ENCODE measurements around the gene TTC39B. TPM values are rescaled to one million over a fixed set of nuclear protein-coding genes. Genes with fewer than 3 reads are reported as not detected.

Gene TTC39B
- total RNA-seq, 1 donor from 2014 or later: 30.6 TPM

- no peak overlapping the region for H3K27ac Mint-ChIP-seq (ENCODE audit: unreplicated experiment)
- no peak for TF ChIP-seq CTCF (IDR thresholded peaks at IDR 0.05)
- DNase-seq (ENCODE audit: low spot score): no peak
- H3K27me3 Mint-ChIP-seq (ENCODE audit: low read depth): no peaks in the 10 kb centered on the region
- peaks cover 13% of the 10 kb centered on the region for H3K36me3 Mint-ChIP-seq (ENCODE audit: low read depth)
- peaks cover 17% of the 10 kb centered on the region for H3K4me1 Mint-ChIP-seq (ENCODE audit: low read depth)
- H3K4me3 Mint-ChIP-seq (ENCODE audit: unreplicated experiment): no peak overlapping the region
- H3K9me3 Mint-ChIP-seq (ENCODE audit: low read depth): no peaks in the 10 kb centered on the region
Observed at GRCh38 chr9:15203581-15203980, 103.4 kb downstream of the TTC39B start.

GRCh38 chr9:15200111-15200510 lies 106.9 kb downstream of the TTC39B start:
- Mint-ChIP-seq H3K36me3 (ENCODE audit: low read depth) (peaks cover 27% of the 10 kb centered on the region), H3K4me1 (ENCODE audit: low read depth) (no peaks in the 10 kb centered on the region), H3K4me3 (ENCODE audit: unreplicated experiment) (no peak overlapping the region), H3K27me3 (ENCODE audit: low read depth) (no peaks in the 10 kb centered on the region), H3K27ac (ENCODE audit: unreplicated experiment) (no peak overlapping the region), H3K9me3 (ENCODE audit: low read depth) (peaks cover 11% of the 10 kb centered on the region)
- DNase-seq (ENCODE audit: low spot score): no peak
- TF ChIP-seq CTCF (IDR thresholded peaks at IDR 0.05): no peak

GRCh38 chr9:15192856-15193255 lies 114.2 kb downstream of the TTC39B start:
- peaks cover 54% of the 10 kb centered on the region for H3K36me3 Mint-ChIP-seq (ENCODE audit: low read depth)
- no peak overlapping the region for H3K4me3 Mint-ChIP-seq (ENCODE audit: unreplicated experiment)
- peaks cover 11% of the 10 kb centered on the region for H3K9me3 Mint-ChIP-seq (ENCODE audit: low read depth)
- no peak for DNase-seq (ENCODE audit: low spot score)
- no peak overlapping the region for H3K27ac Mint-ChIP-seq (ENCODE audit: unreplicated experiment)
- H3K27me3 Mint-ChIP-seq (ENCODE audit: low read depth): no peaks in the 10 kb centered on the region
- no peak for TF ChIP-seq CTCF (IDR thresholded peaks at IDR 0.05)
- H3K4me1 Mint-ChIP-seq (ENCODE audit: low read depth): peaks cover 4% of the 10 kb centered on the region

GRCh38 chr9:15191378-15191777 lies 115.6 kb downstream of the TTC39B start:
- Mint-ChIP-seq H3K9me3 (ENCODE audit: low read depth) (peaks cover 8% of the 10 kb centered on the region), H3K4me1 (ENCODE audit: low read depth) (peaks cover 4% of the 10 kb centered on the region), H3K27me3 (ENCODE audit: low read depth) (no peaks in the 10 kb centered on the region), H3K36me3 (ENCODE audit: low read depth) (peaks cover 58% of the 10 kb centered on the region), H3K4me3 (ENCODE audit: unreplicated experiment) (no peak overlapping the region), H3K27ac (ENCODE audit: unreplicated experiment) (no peak overlapping the region)
- DNase-seq (ENCODE audit: low spot score): no peak
- no peak for TF ChIP-seq CTCF (IDR thresholded peaks at IDR 0.05)

GRCh38 chr9:15189481-15189880 lies 117.5 kb downstream of the TTC39B start:
- H3K27ac Mint-ChIP-seq (ENCODE audit: unreplicated experiment): no peak overlapping the region
- peaks cover 50% of the 10 kb centered on the region for H3K36me3 Mint-ChIP-seq (ENCODE audit: low read depth)

More at GRCh38 chr9:15189481-15189880, 117.5 kb downstream of the TTC39B start:
- Mint-ChIP-seq H3K27me3 (ENCODE audit: low read depth) (no peaks in the 10 kb centered on the region), H3K4me1 (ENCODE audit: low read depth) (peaks cover 4% of the 10 kb centered on the region), H3K4me3 (ENCODE audit: unreplicated experiment) (no peak overlapping the region), H3K9me3 (ENCODE audit: low read depth) (no peaks in the 10 kb centered on the region)
- DNase-seq (ENCODE audit: low spot score): no peak
- TF ChIP-seq CTCF (IDR thresholded peaks at IDR 0.05): no peak

Measured in chondrocyte (in vitro differentiated cells).